HG02970 (cell line): ENCODE results near the gene COG7.
"Not testable (repeated sequence)": the region's sequence is repeated elsewhere in the genome, so short reads cannot be mapped to it uniquely, and the experiment has no call there.

Source experiments
- ATAC-seq: cut with Tn5 transposase; IDR thresholded peaks from one replicate; pipeline ENCODE4 v1.9.1; 2021; ENCODE audit warnings: mild to moderate bottlenecking, moderate library complexity, moderate number of reproducible peaks; ENCODE audit not compliant: unreplicated experiment, low FRiP score

The COG7 gene

GRCh38 chr16:23389201-23389600, 63.8 kb downstream of the COG7 start:
- no peak for ATAC-seq

GRCh38 chr16:23388786-23389185, 64.2 kb downstream of the COG7 start:
- ATAC-seq = no peak

- no peak for ATAC-seq
Measured at GRCh38 chr16:23387666-23388065, 65.3 kb downstream of the COG7 start.

GRCh38 chr16:23385441-23385840, 67.5 kb downstream of the COG7 start:
- ATAC-seq = no peak

- no peak for ATAC-seq
Measured at GRCh38 chr16:23384878-23385277, 68.1 kb downstream of the COG7 start.

- no peak for ATAC-seq
Measured at GRCh38 chr16:23383881-23384280, 69.1 kb downstream of the COG7 start.

GRCh38 chr16:23382279-23382678, 70.7 kb downstream of the COG7 start:
- no peak for ATAC-seq

- not testable (repeated sequence) for ATAC-seq
Measured at GRCh38 chr16:23381702-23382101, 71.3 kb downstream of the COG7 start.

GRCh38 chr16:23380501-23380951, 72.5 kb downstream of the COG7 start:
- no peak for ATAC-seq

GRCh38 chr16:23379707-23380106, 73.3 kb downstream of the COG7 start:
- ATAC-seq = no peak

GRCh38 chr16:23378921-23379320, 74.1 kb downstream of the COG7 start:
- no peak for ATAC-seq

GRCh38 chr16:23378256-23378655, 74.7 kb downstream of the COG7 start:
- ATAC-seq = no peak

GRCh38 chr16:23377071-23377931, 75.7 kb downstream of the COG7 start:
- no peak for ATAC-seq

GRCh38 chr16:23375643-23376042, 77.3 kb downstream of the COG7 start:
- ATAC-seq = no peak

- no peak for ATAC-seq
Measured at GRCh38 chr16:23374721-23375510, 78.1 kb downstream of the COG7 start.

GRCh38 chr16:23373436-23374219, 79.4 kb downstream of the COG7 start:
- ATAC-seq = no peak

- no peak for ATAC-seq
Measured at GRCh38 chr16:23371368-23371767, 81.6 kb downstream of the COG7 start.

- no peak for ATAC-seq
Measured at GRCh38 chr16:23369416-23369815, 83.6 kb downstream of the COG7 start.

- no peak for ATAC-seq
Measured at GRCh38 chr16:23368469-23368868, 84.5 kb downstream of the COG7 start.

GRCh38 chr16:23367988-23368387, 85.0 kb downstream of the COG7 start:
- ATAC-seq = no peak

GRCh38 chr16:23367564-23367963, 85.4 kb downstream of the COG7 start:
- ATAC-seq = no peak
